Measurements from ENCODE around the gene PZP. TPM values are rescaled to one million over a fixed set of nuclear protein-coding genes. Genes with fewer than 3 reads are reported as not detected.

Gene PZP
- total and polyA plus RNA-seq, 4 donors: 0.29 to 0.87 TPM; not detected in 2

DNA sequence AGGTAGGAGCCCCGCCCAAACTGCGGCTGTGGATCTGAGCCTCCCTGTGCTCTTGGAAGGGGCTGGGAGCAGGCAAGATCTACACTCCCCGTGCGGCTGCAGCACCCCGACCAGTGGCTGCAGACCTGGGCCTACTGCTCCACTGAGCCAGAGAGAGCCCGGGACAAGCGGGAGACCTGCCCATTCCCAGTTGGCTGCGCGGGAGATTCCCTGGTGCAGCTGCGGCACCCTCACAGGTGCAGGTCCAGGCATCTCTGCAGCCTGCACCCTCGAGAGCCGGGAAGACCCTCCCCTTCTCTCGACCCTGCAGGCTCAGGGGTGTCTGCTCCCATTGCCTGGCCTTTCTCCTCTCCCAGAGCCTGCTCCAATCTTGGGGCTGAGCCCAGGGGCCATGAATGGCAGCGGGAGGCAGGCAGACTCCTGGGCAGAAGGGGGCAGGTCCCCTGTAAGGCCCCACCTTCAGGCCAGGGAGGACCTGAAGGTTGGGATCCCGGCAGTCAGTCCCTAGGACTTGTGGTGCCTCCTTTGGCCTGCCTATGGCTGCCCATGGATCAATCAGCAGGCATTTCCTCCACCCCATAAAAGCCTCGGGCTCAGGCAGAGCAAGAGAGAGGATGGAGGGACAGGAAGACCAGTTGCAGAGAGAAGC is 83.7 kb downstream of the PZP start:
- ATAC-seq (ENCODE audit: low FRiP score): peak; percentile 17

DNA sequence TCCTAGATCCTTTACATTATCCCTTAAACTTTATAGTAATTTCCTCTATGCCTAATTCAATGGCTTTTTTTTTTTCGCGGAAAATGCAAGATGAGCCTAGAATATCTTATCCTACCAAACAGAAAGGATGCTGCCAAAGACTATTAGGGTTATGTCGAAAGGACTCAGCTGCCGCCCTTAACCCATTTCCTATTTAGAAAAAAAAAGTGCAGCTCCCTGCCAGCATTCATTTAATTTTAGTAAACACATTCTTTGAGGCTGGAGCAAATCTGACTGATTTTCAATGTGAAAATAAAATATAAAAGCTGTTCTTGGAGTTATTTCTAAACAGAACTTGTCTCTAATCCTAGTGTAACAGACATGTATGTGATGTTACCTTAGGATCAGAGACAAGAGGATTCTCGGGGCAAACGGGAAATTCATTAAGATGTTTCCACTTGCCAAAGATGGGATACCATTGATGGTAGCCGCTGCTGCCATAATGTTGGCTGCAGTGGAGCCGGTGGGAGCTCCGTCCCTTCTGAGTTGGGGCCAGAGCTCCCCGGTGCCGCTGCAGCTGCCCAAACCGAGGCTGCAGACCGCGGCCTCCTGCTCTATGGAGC is 84.3 kb downstream of the PZP start:
- H3K4me1 ChIP-seq (ENCODE audit: control insufficient read depth in 1 of 2, insufficient read depth in 2 of 2, low read length in 2 of 2): peaks cover 0 to 2% of the 10 kb centered on the region in 2 donors
- H3K4me3 ChIP-seq (ENCODE audit: low read length in 2 of 2): peak overlapping the region; percentile 26 to 44
- no peak overlapping the region for H3K27ac ChIP-seq (ENCODE audit: low read depth in 1 of 2, low read length in 2 of 2)
- no peak for ATAC-seq (ENCODE audit: low FRiP score)
- H3K27me3 ChIP-seq (ENCODE audit: control insufficient read depth in 1 of 2, insufficient read depth in 2 of 2, low read length in 1 of 2): no peaks in the 10 kb centered on the region
- WGBS, 2 donors: 83% methylated on average over 14 of the region's 14 CpGs
- H3K9me3 ChIP-seq (ENCODE audit: control insufficient read depth, low read length): no peaks in the 10 kb centered on the region
- no peak for DNase-seq
- H3K36me3 ChIP-seq (ENCODE audit: control insufficient read depth in 1 of 2, insufficient read depth in 2 of 2, low read length in 1 of 2): no peaks in the 10 kb centered on the region
- intact Hi-C loops (cut with DNase I): no loop called here

More for the DNA sequence above, 83.7 kb downstream of the PZP start:
- intact Hi-C loops (cut with DNase I): no loop called here
- H3K27me3 ChIP-seq (ENCODE audit: control insufficient read depth in 1 of 2, insufficient read depth in 2 of 2, low read length in 1 of 2): no peaks in the 10 kb centered on the region
- WGBS, 2 donors: 91 to 93% methylated on average over 16 of the region's 16 CpGs
- H3K4me1 ChIP-seq (ENCODE audit: control insufficient read depth in 1 of 2, insufficient read depth in 2 of 2, low read length in 2 of 2): peaks cover 0 to 2% of the 10 kb centered on the region in 2 donors
- H3K4me3 ChIP-seq (ENCODE audit: low read length in 2 of 2): no peak overlapping the region
- no peak overlapping the region for H3K27ac ChIP-seq (ENCODE audit: low read depth in 1 of 2, low read length in 2 of 2)
- no peaks in the 10 kb centered on the region for H3K9me3 ChIP-seq (ENCODE audit: control insufficient read depth, low read length)
- no peaks in the 10 kb centered on the region for H3K36me3 ChIP-seq (ENCODE audit: control insufficient read depth in 1 of 2, insufficient read depth in 2 of 2, low read length in 1 of 2)
- no peak for DNase-seq

DNA sequence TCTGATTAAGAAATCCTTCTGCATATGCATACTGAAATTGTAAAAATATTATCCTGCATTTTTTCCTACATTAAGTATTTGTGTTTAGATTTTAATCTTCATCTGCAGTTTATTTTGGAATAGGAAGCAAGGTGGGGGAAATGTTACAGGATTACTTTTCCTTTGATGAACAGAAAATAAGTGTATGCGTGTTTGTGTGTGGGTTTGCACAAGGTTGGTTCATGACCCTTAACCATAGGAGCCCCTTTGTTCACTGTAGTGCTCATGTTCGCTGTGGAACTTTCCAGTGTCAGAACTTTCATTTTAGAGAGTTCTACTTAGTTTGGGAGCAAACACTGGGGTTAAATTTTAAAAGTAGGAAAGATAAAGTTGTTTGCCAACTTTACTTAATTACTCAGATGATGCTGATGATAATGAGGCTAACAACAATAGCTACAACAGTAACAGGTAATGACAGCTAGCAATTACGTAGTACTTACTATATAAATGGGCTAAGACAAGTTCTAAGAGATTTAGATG is 86.0 kb downstream of the PZP start:
- WGBS, 2 donors: 38 to 39% methylated on average over 3 of the region's 3 CpGs
- DNase-seq (no peak), ATAC-seq (ENCODE audit: low FRiP score) (no peak)
- Histone ChIP-seq H3K27me3 (ENCODE audit: control insufficient read depth in 1 of 2, insufficient read depth in 2 of 2, low read length in 1 of 2) (no peaks in the 10 kb centered on the region), H3K4me1 (ENCODE audit: control insufficient read depth in 1 of 2, insufficient read depth in 2 of 2, low read length in 2 of 2) (peaks cover 2 to 6% of the 10 kb centered on the region in 2 donors), H3K27ac (ENCODE audit: low read depth in 1 of 2, low read length in 2 of 2) (no peak overlapping the region), H3K9me3 (ENCODE audit: control insufficient read depth, low read length) (no peaks in the 10 kb centered on the region), H3K4me3 (ENCODE audit: low read length in 2 of 2) (peak overlapping the region; percentile 22 to 72), H3K36me3 (ENCODE audit: control insufficient read depth in 1 of 2, insufficient read depth in 2 of 2, low read length in 1 of 2) (no peaks in the 10 kb centered on the region)
- intact Hi-C loops (cut with DNase I): no loop called here

DNA sequence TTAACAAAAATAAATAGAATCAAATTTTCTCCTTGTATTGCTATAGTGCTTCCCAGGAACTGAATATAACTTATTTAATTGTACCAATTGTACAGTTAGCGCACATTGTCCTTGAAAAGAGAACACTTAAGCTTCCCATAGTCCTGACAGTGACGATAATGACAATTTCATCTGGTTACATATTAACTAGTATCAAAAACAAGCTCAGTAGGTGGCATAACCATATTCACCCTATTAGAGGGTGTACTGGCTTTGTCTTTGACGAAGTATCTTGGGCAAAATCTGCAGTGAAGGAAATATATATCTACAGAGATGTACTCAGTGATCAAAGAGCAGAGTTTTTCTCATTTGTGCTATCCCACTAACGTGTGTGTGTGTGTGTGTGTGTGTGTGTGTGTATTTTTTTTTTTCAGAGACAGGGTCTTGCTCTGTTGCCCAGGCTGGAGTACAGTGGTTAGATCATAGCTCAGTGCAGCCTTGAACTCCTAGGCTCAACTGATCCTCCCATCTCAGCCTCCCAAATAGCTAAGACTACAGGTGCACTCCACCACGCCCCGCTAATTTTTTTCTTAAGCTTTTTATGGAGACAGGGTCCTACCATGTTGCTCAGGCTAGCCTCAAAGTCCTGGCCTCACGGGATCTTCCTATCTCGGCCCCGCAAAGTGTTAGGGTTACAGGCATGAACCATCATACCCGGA is 87.6 kb downstream of the PZP start:
- Histone ChIP-seq H3K4me3 (ENCODE audit: low read length in 2 of 2) (no peak overlapping the region), H3K9me3 (ENCODE audit: control insufficient read depth, low read length) (no peaks in the 10 kb centered on the region), H3K36me3 (ENCODE audit: control insufficient read depth in 1 of 2, insufficient read depth in 2 of 2, low read length in 1 of 2) (no peaks in the 10 kb centered on the region), H3K27ac (ENCODE audit: low read depth in 1 of 2, low read length in 2 of 2) (peak overlapping the region; percentile 4 to 25), H3K4me1 (ENCODE audit: control insufficient read depth in 1 of 2, insufficient read depth in 2 of 2, low read length in 2 of 2) (peaks cover 2 to 6% of the 10 kb centered on the region in 2 donors), H3K27me3 (ENCODE audit: control insufficient read depth in 1 of 2, insufficient read depth in 2 of 2, low read length in 1 of 2) (no peaks in the 10 kb centered on the region)
- no peak for ATAC-seq (ENCODE audit: low FRiP score)
- intact Hi-C loops (cut with DNase I): no loop called here
- 89 to 95% methylated on average over 10 of the region's 10 CpGs for WGBS, 2 donors
- no peak for DNase-seq

DNA sequence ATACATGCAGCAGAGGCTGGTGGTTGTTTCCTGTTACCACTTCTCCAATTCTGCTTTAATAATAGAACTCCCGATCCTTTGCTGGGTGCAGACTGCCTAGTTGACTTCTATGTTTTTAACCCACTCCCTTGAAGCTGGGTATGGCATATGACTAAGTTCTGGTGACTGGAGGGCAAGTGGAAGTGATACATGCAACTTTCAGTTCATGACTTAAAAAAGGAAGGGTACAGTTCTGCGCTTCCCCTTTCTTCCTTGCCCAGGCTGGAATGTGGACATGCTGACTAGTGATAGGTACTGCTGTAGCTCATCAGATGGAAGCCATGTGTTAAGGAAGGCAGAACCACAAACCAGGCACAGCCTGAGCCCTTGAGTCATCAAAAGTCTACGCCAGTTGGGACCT is 90.0 kb downstream of the PZP start:
- intact Hi-C loops (cut with DNase I): loop anchor here (5.0 to 10.0 kb wide), 2 partner anchors 127 to 164 kb away; no protein-coding TSS in a partner anchor
- DNase-seq (peak in 1 of 2 donors; percentile 60), ATAC-seq (ENCODE audit: low FRiP score) (peak; percentile 15)
- Histone ChIP-seq H3K4me3 (ENCODE audit: low read length in 2 of 2) (peak overlapping the region in 1 of 2 donors; percentile 34), H3K4me1 (ENCODE audit: control insufficient read depth in 1 of 2, insufficient read depth in 2 of 2, low read length in 2 of 2) (peaks cover 2 to 6% of the 10 kb centered on the region in 2 donors), H3K36me3 (ENCODE audit: control insufficient read depth in 1 of 2, insufficient read depth in 2 of 2, low read length in 1 of 2) (peaks cover 0 to 3% of the 10 kb centered on the region in 2 donors), H3K9me3 (ENCODE audit: control insufficient read depth, low read length) (no peaks in the 10 kb centered on the region), H3K27ac (ENCODE audit: low read depth in 1 of 2, low read length in 2 of 2) (peak overlapping the region; percentile 94 to 99), H3K27me3 (ENCODE audit: control insufficient read depth in 1 of 2, insufficient read depth in 2 of 2, low read length in 1 of 2) (no peaks in the 10 kb centered on the region)
- WGBS, 2 donors: 31 to 36% methylated on average over 3 of the region's 3 CpGs

DNA sequence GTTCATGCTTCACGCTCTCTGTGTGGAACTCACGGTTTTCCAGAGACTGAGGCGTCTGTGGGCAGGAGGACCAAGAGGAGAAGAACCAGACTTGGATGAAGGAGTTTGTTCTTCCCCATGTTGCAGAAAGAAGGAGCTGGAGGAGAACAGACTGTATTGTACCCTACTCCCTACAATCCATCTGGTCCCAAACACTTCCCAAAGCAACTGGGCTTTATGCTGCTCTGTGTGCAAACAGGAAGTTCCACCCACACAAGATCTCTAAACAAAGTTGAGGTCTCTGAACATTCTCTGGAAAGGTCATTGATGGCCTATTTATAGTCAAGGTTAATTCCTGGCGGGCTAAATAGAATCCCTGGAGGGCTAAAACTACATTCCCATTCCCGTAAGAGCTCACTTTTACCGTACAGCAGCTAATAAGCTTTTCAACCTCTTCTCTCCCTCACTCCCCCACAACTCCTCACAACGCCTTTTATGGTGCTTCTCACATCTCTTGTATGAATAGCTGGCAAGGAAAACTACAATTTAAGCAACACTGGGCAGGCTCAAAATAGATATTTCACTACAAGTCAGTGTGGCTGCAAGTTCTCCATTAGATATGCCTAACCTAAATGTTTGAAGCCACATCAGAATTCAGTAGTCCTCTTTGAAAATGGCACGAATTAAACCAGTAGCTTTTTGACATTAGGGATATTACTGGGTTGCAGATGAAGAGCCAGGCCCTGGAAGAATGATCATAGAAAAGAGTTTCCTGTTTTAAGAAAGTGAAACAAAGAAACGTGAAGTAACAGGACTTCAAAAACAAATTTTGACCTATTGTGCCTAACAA is 92.2 kb downstream of the PZP start, which contains the start of gene A2M:
Gene A2M (minus strand): TSS at position 189 of the 829 bp plus-strand sequence. CDS start 70 bp downstream, at position 119.
- no peak for DNase-seq
- no peaks in the 10 kb centered on the region for H3K27me3 ChIP-seq (ENCODE audit: control insufficient read depth in 1 of 2, insufficient read depth in 2 of 2, low read length in 1 of 2)
- peak within 1 kb of the TSS; percentile 70 to 97 for H3K4me3 ChIP-seq (ENCODE audit: low read length in 2 of 2)
- H3K4me1 ChIP-seq (ENCODE audit: control insufficient read depth in 1 of 2, insufficient read depth in 2 of 2, low read length in 2 of 2): peaks cover 2 to 6% of the 10 kb centered on the region in 2 donors
- ATAC-seq (ENCODE audit: low FRiP score): peak; percentile 92
- H3K9me3 ChIP-seq (ENCODE audit: control insufficient read depth, low read length): no peaks in the 10 kb centered on the region
- 2 to 5% methylated on average over 9 of the region's 9 CpGs for WGBS, 2 donors
- peak within 1 kb of the TSS; percentile 80 to 98 for H3K27ac ChIP-seq (ENCODE audit: low read depth in 1 of 2, low read length in 2 of 2)
- intact Hi-C loops (cut with DNase I): loop anchor here (5.0 to 10.0 kb wide), 2 partner anchors 129 to 166 kb away; no protein-coding TSS in a partner anchor
- peaks cover 0 to 8% of the 10 kb centered on the region in 2 donors for H3K36me3 ChIP-seq (ENCODE audit: control insufficient read depth in 1 of 2, insufficient read depth in 2 of 2, low read length in 1 of 2)

DNA sequence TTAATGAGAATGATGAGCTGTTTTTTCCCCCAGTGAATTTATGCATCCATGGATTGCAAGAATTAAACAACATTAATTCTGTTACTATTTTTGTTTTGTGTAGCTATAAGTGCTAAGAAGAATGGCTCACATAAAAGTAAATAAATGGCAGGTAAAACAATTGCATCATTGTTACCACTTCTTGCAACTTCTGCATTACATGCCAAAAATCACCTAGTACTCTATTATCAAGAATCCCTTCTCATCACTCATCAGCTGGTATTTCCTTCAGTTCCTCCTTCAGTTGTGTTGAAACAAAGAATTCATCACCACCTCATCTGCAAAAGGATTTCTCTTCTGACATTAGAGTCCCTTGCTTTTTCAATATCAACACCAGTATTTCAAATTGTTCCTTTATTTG is 93.2 kb downstream of the PZP start:
- H3K27ac ChIP-seq (ENCODE audit: low read depth in 1 of 2, low read length in 2 of 2): no peak overlapping the region
- H3K4me3 ChIP-seq (ENCODE audit: low read length in 2 of 2): peak overlapping the region; percentile 70 to 97
- peaks cover under 1 to 8% of the 10 kb centered on the region in 2 donors for H3K36me3 ChIP-seq (ENCODE audit: control insufficient read depth in 1 of 2, insufficient read depth in 2 of 2, low read length in 1 of 2)
- intact Hi-C loops (cut with DNase I): loop anchor here (5.0 to 10.0 kb wide), 4 partner anchors 43 to 167 kb away; no protein-coding TSS in a partner anchor
- DNase-seq (no peak), ATAC-seq (ENCODE audit: low FRiP score) (no peak)
- no peaks in the 10 kb centered on the region for H3K27me3 ChIP-seq (ENCODE audit: control insufficient read depth in 1 of 2, insufficient read depth in 2 of 2, low read length in 1 of 2)
- peaks cover 2 to 6% of the 10 kb centered on the region in 2 donors for H3K4me1 ChIP-seq (ENCODE audit: control insufficient read depth in 1 of 2, insufficient read depth in 2 of 2, low read length in 2 of 2)
- no peaks in the 10 kb centered on the region for H3K9me3 ChIP-seq (ENCODE audit: control insufficient read depth, low read length)

DNA sequence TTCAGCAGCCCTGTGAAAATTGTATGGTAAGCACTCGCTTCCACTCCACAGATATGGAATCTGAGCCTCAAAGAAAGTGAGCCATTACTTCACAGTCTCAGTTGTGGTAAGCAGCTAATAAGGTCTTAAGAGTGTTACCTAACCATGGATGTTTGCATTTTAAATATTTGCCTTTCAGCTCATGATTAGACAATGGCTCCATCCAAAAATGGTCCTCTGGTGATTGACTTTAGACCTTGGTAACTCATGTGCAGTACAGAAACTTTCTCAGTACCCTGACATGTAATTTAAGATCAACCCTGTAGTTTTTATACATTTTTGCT is 94.2 kb downstream of the PZP start:
- no peaks in the 10 kb centered on the region for H3K9me3 ChIP-seq (ENCODE audit: control insufficient read depth, low read length)
- intact Hi-C loops (cut with DNase I): loop anchor here (5.0 to 10.0 kb wide), 3 partner anchors 42 to 131 kb away; no protein-coding TSS in a partner anchor
- H3K4me3 ChIP-seq (ENCODE audit: low read length in 2 of 2): peak overlapping the region; percentile 80 to 93
- ATAC-seq (ENCODE audit: low FRiP score) (no peak), DNase-seq (no peak)
- no peaks in the 10 kb centered on the region for H3K27me3 ChIP-seq (ENCODE audit: control insufficient read depth in 1 of 2, insufficient read depth in 2 of 2, low read length in 1 of 2)
- 40 to 63% methylated on average over 1 of the region's 1 CpG for WGBS, 2 donors
- H3K36me3 ChIP-seq (ENCODE audit: control insufficient read depth in 1 of 2, insufficient read depth in 2 of 2, low read length in 1 of 2): peaks cover 9 to 11% of the 10 kb centered on the region in 2 donors
- H3K4me1 ChIP-seq (ENCODE audit: control insufficient read depth in 1 of 2, insufficient read depth in 2 of 2, low read length in 2 of 2): peaks cover 0 to 6% of the 10 kb centered on the region in 2 donors
- H3K27ac ChIP-seq (ENCODE audit: low read depth in 1 of 2, low read length in 2 of 2): peak overlapping the region in 1 of 2 donors; percentile 57
